T-cell (primary cell): ENCODE results near the gene LRRN4CL. TPM values are rescaled to one million over a fixed set of nuclear protein-coding genes. Genes with fewer than 3 reads are reported as not detected.

Source experiments
- ATAC-seq, 4 experiments: fragments of 200-7000 bp in 3 of 4; fragments of 150-1000 bp in 1 of 4; cut with Tn5 transposase; replicated peaks in 1 of 4; 1 replicate in 3 of 4; 2 replicates in 1 of 4; pipeline ENCODE4 v1.10.0; 2021; ENCODE audit warnings: moderate library complexity in 3 of 4, mild to moderate bottlenecking in 2 of 4, moderate number of reproducible peaks in 1 of 4
- CTCF ChIA-PET, 2 donors: fragments of 300-600 bp; sonication (Branson Sonifier 250); formaldehyde crosslinking; loops; one replicate each; lab custom pipeline; 2022; ENCODE audit warnings: antibody characterized with exemption in 2 of 2; lab: Charles Lee
- POLR2A ChIA-PET, 2 donors: fragments of 300-600 bp; sonication (Branson Sonifier 250); formaldehyde crosslinking; loops; one replicate each; lab custom pipeline; 2022; ENCODE audit warnings: antibody characterized with exemption in 2 of 2; lab: Charles Lee
- DNase-seq, 35 experiments: peaks; one replicate each; pipeline versions ENCODE4 v3.0.0 to v3.0.0-alpha.2; 2013 to 2023
- H3K27ac ChIP-seq: one replicate; pipeline ENCODE4 v1.5.1; 2013; ENCODE audit warnings: low read length
- H3K27me3 ChIP-seq, 2 experiments: replicated peaks in 1 of 2; 1 replicate in 1 of 2; 2 replicates in 1 of 2; pipeline versions ENCODE4 v1.6.1 to v1.7.0; 2013; ENCODE audit warnings: low read length in 1 of 2, mixed read lengths in 1 of 2; ENCODE audit not compliant: control insufficient read depth in 2 of 2, insufficient read depth in 2 of 2; ENCODE audit errors: extremely low read depth in 1 of 2
- H3K36me3 ChIP-seq, 2 donors: 1 replicate in 1 of 2; 2 replicates in 1 of 2; pipeline versions ENCODE4 v1.6.1 to v1.7.0; 2013; ENCODE audit warnings: low read length in 1 of 2; ENCODE audit not compliant: control insufficient read depth in 2 of 2, insufficient read depth in 1 of 2; ENCODE audit errors: extremely low read depth in 1 of 2
- H3K4me1 ChIP-seq, 2 experiments: 1 replicate in 1 of 2; 2 replicates in 1 of 2; pipeline versions ENCODE4 v1.6.1 to v1.7.0; 2013; ENCODE audit warnings: low read length in 2 of 2, mixed read lengths in 1 of 2; ENCODE audit not compliant: insufficient read depth in 2 of 2, control insufficient read depth in 1 of 2; ENCODE audit errors: extremely low read depth in 1 of 2
- H3K4me3 ChIP-seq, 2 donors: 1 replicate in 1 of 2; 2 replicates in 1 of 2; pipeline versions ENCODE4 v1.5.1 to v1.7.0; 2013; ENCODE audit warnings: mild to moderate bottlenecking in 2 of 2, low read length in 1 of 2, moderate library complexity in 1 of 2; ENCODE audit not compliant: control insufficient read depth in 1 of 2; ENCODE audit errors: extremely low read depth in 1 of 2
- H3K9me3 ChIP-seq: 2 replicates; pipeline ENCODE4 v1.7.0; 2013
- H3K27ac Mint-ChIP-seq, 2 donors: one replicate each; pipeline ENCODE4 v1.8.0; 2020 to 2021; ENCODE audit warnings: mild to moderate bottlenecking in 2 of 2, mixed read lengths in 2 of 2
- H3K27me3 Mint-ChIP-seq, 2 donors: one replicate each; pipeline ENCODE4 v1.8.0; 2021 to 2022; ENCODE audit warnings: mixed read lengths in 2 of 2
- H3K36me3 Mint-ChIP-seq: one replicate; pipeline ENCODE4 v1.8.0; 2021; ENCODE audit warnings: mixed read lengths
- H3K4me1 Mint-ChIP-seq, 3 donors: one replicate each; pipeline ENCODE4 v1.8.0; 2020 to 2022; ENCODE audit warnings: mixed read lengths in 3 of 3, mild to moderate bottlenecking in 1 of 3
- H3K4me3 Mint-ChIP-seq, 3 donors: one replicate each; pipeline ENCODE4 v1.8.0; 2020 to 2022; ENCODE audit warnings: mild to moderate bottlenecking in 3 of 3, mixed read lengths in 3 of 3, moderate library complexity in 3 of 3
- H3K9me3 Mint-ChIP-seq, 3 donors: one replicate each; pipeline ENCODE4 v1.8.0; 2020 to 2022; ENCODE audit warnings: mixed read lengths in 3 of 3
- WGBS: methylation state at CpG from one replicate; pipeline ENCODE4 v1.1.5; 2013; ENCODE audit warnings: missing lambda C conversion rate; ENCODE audit not compliant: insufficient coverage; 5-methylcytosine and 5-hydroxymethylcytosine counted together
- total RNA-seq, 35 experiments: library from RNA in 6 of 35; stranded (reverse) in 6 of 35; fragments of 120-200 nt in 1 of 35; gene quantifications; one replicate each; pipeline versions ENCODE4 v1.2.1 to v1.2.4 and lab custom pipeline; 2013 to 2026

LRRN4CL gene
- total RNA-seq, 5 donors from 2014 or later (not counting 1 experiment from before 2014, with no cell fraction given), result 0.14 to 0.29 (median 0.19) TPM; not detected in 1

GRCh38 chr11:62727872-62728170 lies 38.5 kb upstream of the LRRN4CL start:
- Mint-ChIP-seq H3K9me3 (no peaks in the 10 kb centered on the region), H3K4me3 (peak overlapping the region; percentile 95 to 98 (median 98)), H3K4me1 (peaks cover 42 to 57% (median 53%) of the 10 kb centered on the region in 3 donors), H3K27ac (peak overlapping the region; percentile 98 to 99), H3K36me3 (peaks cover 30% of the 10 kb centered on the region), H3K27me3 (no peaks in the 10 kb centered on the region)
- Histone ChIP-seq H3K27me3 (no peaks in the 10 kb centered on the region), H3K9me3 (no peaks in the 10 kb centered on the region), H3K4me1 (peaks cover 20 to 47% of the 10 kb centered on the region in 2 experiments), H3K36me3 (peaks cover 4 to 32% of the 10 kb centered on the region in 2 donors), H3K4me3 (peak overlapping the region; percentile 86 to 95), H3K27ac (peak overlapping the region; percentile 94)
- POLR2A ChIA-PET, result interaction anchor here (0.8 to 3.0 kb wide), 12 partner anchors 19 to 172 kb away, joined by 3 to 19 read pairs (median 6); partner anchors contain the start of genes C11orf98 (in 2 of the 2), CSKMT (in 2 of the 2), TMEM179B (in 1 of the 2) and TUT1 (in 1 of the 2)
- CTCF ChIA-PET, result interaction anchor here (0.6 to 2.8 kb wide), 15 partner anchors 9 to 1299 kb away, joined by 3 to 14 read pairs (median 3); partner anchors contain the start of genes C11orf98 (in 1 of the 2), CSKMT (in 1 of the 2), SLC3A2 (in 1 of the 2) and TUT1 (in 1 of the 2)
- 0% methylated on average over 11 of the region's 20 CpGs for WGBS
- ATAC-seq (peak; percentile 59 to 65 (median 60)), DNase-seq (peak in 34 of 35 experiments; percentile 65 to 95 (median 81))

GRCh38 chr11:62727165-62727871 lies 38.0 kb upstream of the LRRN4CL start, which contains the start of gene HNRNPUL2:
Gene HNRNPUL2 (minus strand): TSS chr11:62727457. CDS start chr11:62727156, 301 bp downstream.
- H3K27me3 Mint-ChIP-seq, result no peaks in the 10 kb centered on the region
- ATAC-seq, result peak; percentile 77 to 84 (median 82)
- peaks cover 45 to 60% (median 56%) of the 10 kb centered on the region in 3 donors for H3K4me1 Mint-ChIP-seq
- no peaks in the 10 kb centered on the region for H3K9me3 Mint-ChIP-seq
- H3K27me3 ChIP-seq, result no peaks in the 10 kb centered on the region
- peaks cover 20 to 43% of the 10 kb centered on the region in 2 experiments for H3K4me1 ChIP-seq
- H3K4me3 Mint-ChIP-seq, result peak within 1 kb of the TSS; percentile 95 to 98 (median 98)
- POLR2A ChIA-PET, result interaction anchor here (0.6 to 3.0 kb wide), 16 partner anchors 16 to 172 kb away, joined by 3 to 19 read pairs (median 4); partner anchors contain the start of genes C11orf98 (in 2 of the 2), CSKMT (in 2 of the 2), EEF1G (in 1 of the 2) and STX5 (in 1 of the 2)
- peak within 1 kb of the TSS; percentile 98 to 99 for H3K27ac Mint-ChIP-seq
- no peaks in the 10 kb centered on the region for H3K9me3 ChIP-seq
- CTCF ChIA-PET, result interaction anchor here (0.6 to 2.8 kb wide), 17 partner anchors 9 to 1477 kb away, joined by 3 to 14 read pairs (median 3); partner anchors contain the start of genes C11orf98 (in 1 of the 2), CSKMT (in 1 of the 2), SLC3A2 (in 1 of the 2) and STX5 (in 1 of the 2)
- H3K27ac ChIP-seq, result peak within 1 kb of the TSS; percentile 94
- peak; percentile 96 to 100 (median 98) for DNase-seq
- peaks cover 4 to 34% of the 10 kb centered on the region in 2 donors for H3K36me3 ChIP-seq
- peaks cover 36% of the 10 kb centered on the region for H3K36me3 Mint-ChIP-seq
- WGBS, result under 1% methylated on average over 45 of the region's 72 CpGs
- peak within 1 kb of the TSS; percentile 86 to 95 for H3K4me3 ChIP-seq

- ChIA-PET POLR2A (interaction anchor here (0.6 to 3.0 kb wide), 15 partner anchors 15 to 171 kb away, joined by 3 to 19 read pairs (median 4); partner anchors contain the start of genes C11orf98 (in 2 of the 2), CSKMT (in 2 of the 2), EEF1G (in 1 of the 2) and STX5 (in 1 of the 2)), CTCF (interaction anchor here in 1 of 2 donors (0.6 to 2.8 kb wide), 13 partner anchors 8 to 1478 kb away, joined by 3 to 14 read pairs (median 5); partner anchors contain the start of genes C11orf98, CSKMT, SLC3A2 and STX5)
- DNase-seq, result peak in 2 of 35 experiments; percentile 17 to 18
- peaks cover 50 to 65% (median 61%) of the 10 kb centered on the region in 3 donors for H3K4me1 Mint-ChIP-seq
- peak in 3 of 4 experiments; percentile 3 to 6 (median 4) for ATAC-seq
- H3K4me3 Mint-ChIP-seq, result peak overlapping the region; percentile 95 to 98 (median 98)
- peak overlapping the region in 1 of 2 donors; percentile 98 for H3K27ac Mint-ChIP-seq
- H3K27me3 Mint-ChIP-seq, result no peaks in the 10 kb centered on the region
- Histone ChIP-seq H3K27me3 (no peaks in the 10 kb centered on the region), H3K9me3 (no peaks in the 10 kb centered on the region), H3K4me3 (peak overlapping the region; percentile 86 to 87), H3K36me3 (peaks cover 4 to 38% of the 10 kb centered on the region in 2 donors), H3K27ac (no peak overlapping the region), H3K4me1 (peaks cover 20 to 43% of the 10 kb centered on the region in 2 experiments)
- H3K9me3 Mint-ChIP-seq, result no peaks in the 10 kb centered on the region
- WGBS, result under 1% methylated on average over 37 of the region's 37 CpGs
- peaks cover 40% of the 10 kb centered on the region for H3K36me3 Mint-ChIP-seq
These were observed 37.5 kb upstream of the LRRN4CL start for GRCh38 chr11:62726915-62727164.

DNA sequence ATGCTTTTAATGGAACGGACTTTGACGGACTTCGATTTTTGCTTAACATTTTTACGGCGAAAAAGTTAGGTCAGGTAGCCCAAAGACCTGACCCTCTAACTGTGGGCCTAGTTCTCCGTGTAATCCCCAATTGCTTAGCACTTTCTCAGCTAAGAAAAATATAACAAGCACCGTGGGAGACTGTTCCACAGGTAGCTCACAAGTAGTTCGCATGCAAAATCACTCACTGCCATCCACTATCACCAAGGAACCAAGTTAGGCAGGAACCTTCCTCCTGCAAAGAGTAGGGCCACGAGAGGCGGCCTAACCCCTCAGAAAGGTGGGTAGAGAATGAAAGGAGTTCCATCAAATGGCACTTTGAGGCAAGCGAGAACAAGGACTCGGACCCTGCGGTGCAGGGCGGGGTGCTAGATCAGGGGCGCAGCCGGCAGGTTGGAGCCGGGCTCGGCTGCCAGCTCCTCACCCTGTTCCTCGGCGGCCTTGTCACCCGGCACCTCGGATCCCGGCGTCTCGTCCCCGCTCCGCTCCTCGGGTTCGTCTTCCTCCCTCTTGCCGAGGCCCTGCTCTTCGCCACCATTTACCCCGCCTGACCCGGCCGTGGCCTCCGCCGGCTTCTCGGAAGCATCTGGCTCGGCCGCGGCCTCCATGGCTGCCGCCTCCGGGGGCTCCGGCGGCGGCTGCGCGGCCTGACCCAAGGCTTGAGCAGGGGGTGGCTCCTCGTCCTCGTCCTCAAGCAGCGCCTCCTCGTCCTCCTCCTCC lies 37.0 kb upstream of the LRRN4CL start:
- Histone ChIP-seq H3K4me1 (peaks cover 20 to 42% of the 10 kb centered on the region in 2 experiments), H3K27ac (peak overlapping the region; percentile 59), H3K36me3 (peaks cover 4 to 43% of the 10 kb centered on the region in 2 donors), H3K27me3 (no peaks in the 10 kb centered on the region), H3K4me3 (peak overlapping the region; percentile 86 to 87), H3K9me3 (no peaks in the 10 kb centered on the region)
- DNase-seq, result peak in 15 of 35 experiments; percentile 4 to 36 (median 16)
- ChIA-PET CTCF (interaction anchor here in 1 of 2 donors (0.8 to 2.8 kb wide), 5 partner anchors 17 to 106 kb away, joined by 3 to 10 read pairs (median 4); partner anchors contain the start of genes C11orf98, CSKMT, STX5 and ZBTB3), POLR2A (interaction anchor here in 1 of 2 donors (0.6 to 3.0 kb wide), 6 partner anchors 15 to 159 kb away, joined by 3 to 16 read pairs (median 5); partner anchors contain the start of genes STX5 and ZBTB3)
- 0% methylated on average over 46 of the region's 51 CpGs for WGBS
- H3K27ac Mint-ChIP-seq, result peak overlapping the region; percentile 81
- H3K4me3 Mint-ChIP-seq, result peak overlapping the region; percentile 95 to 98 (median 98)
- no peaks in the 10 kb centered on the region for H3K27me3 Mint-ChIP-seq
- H3K9me3 Mint-ChIP-seq, result no peaks in the 10 kb centered on the region
- peaks cover 45% of the 10 kb centered on the region for H3K36me3 Mint-ChIP-seq
- ATAC-seq, result no peak
- peaks cover 50 to 68% (median 62%) of the 10 kb centered on the region in 3 donors for H3K4me1 Mint-ChIP-seq

- Histone ChIP-seq H3K27ac (peak overlapping the region; percentile 59), H3K4me3 (peak overlapping the region; percentile 86 to 87), H3K4me1 (peaks cover 20 to 35% of the 10 kb centered on the region in 2 experiments), H3K36me3 (peaks cover 4 to 46% of the 10 kb centered on the region in 2 donors), H3K27me3 (no peaks in the 10 kb centered on the region), H3K9me3 (no peaks in the 10 kb centered on the region)
- WGBS, result 5% methylated on average over 6 of the region's 7 CpGs
- CTCF ChIA-PET, result interaction anchor here in 1 of 2 donors (0.8 to 1.2 kb wide), 2 partner anchors 17 to 28 kb away, joined by 3 to 4 read pairs; partner anchors contain the start of gene ZBTB3
- Mint-ChIP-seq H3K9me3 (no peaks in the 10 kb centered on the region), H3K36me3 (peaks cover 51% of the 10 kb centered on the region), H3K4me1 (peaks cover 50 to 68% (median 64%) of the 10 kb centered on the region in 3 donors), H3K27me3 (no peaks in the 10 kb centered on the region), H3K4me3 (peak overlapping the region; percentile 95 to 98 (median 98)), H3K27ac (peak overlapping the region; percentile 81)
- POLR2A ChIA-PET, result no interaction called here
- no peak for ATAC-seq
- DNase-seq, result no peak
These were observed 36.3 kb upstream of the LRRN4CL start for GRCh38 chr11:62725646-62726045.
